ENCODE results near the gene NCSTN. TPM values are rescaled to one million over a fixed set of nuclear protein-coding genes. Genes with fewer than 3 reads are reported as not detected.

The NCSTN gene
- total and polyA plus RNA-seq, 10 of the 15 experiments (the other 5 are each of a cell fraction or from before 2014, with no cell fraction given): 33.3 to 88.2 (median 60.4) TPM

- no peak for TF ChIP-seq BRCA1 (IDR thresholded peaks at IDR 0.05; ENCODE audit: low read depth, low read length)
- TF ChIP-seq SMC3 (IDR thresholded peaks at IDR 0.05; ENCODE audit: borderline replicate concordance, low read length): no peak
- TF ChIP-seq ATF7 (IDR thresholded peaks at IDR 0.05; ENCODE audit: low read depth): peak; percentile 70; the same call in 1 of the 2 replicates
- no peak for TF ChIP-seq E2F4 (IDR thresholded peaks at IDR 0.05; ENCODE audit: low read depth, low read length)
- TF ChIP-seq BACH1 (IDR thresholded peaks at IDR 0.05; ENCODE audit: borderline replicate concordance): no peak; the same call in none of the 2 replicates
- peak; percentile 91 for TF ChIP-seq IKZF1 (conservative IDR thresholded peaks at IDR 0.05)
- TF ChIP-seq SMARCA5 (IDR thresholded peaks at IDR 0.05): no peak
- no peak for TF ChIP-seq ZNF274 (IDR thresholded peaks at IDR 0.05; ENCODE audit: insufficient read depth, insufficient read length)
- TF ChIP-seq MXI1 (IDR thresholded peaks at IDR 0.05; ENCODE audit: low read depth, low read length): peak; percentile 47; the same call in 1 of the 2 replicates
- TF ChIP-seq CREB1 (IDR thresholded peaks at IDR 0.05; ENCODE audit: low read depth): peak; percentile 81
- TF ChIP-seq YY1 (IDR thresholded peaks at IDR 0.05; ENCODE audit: low read depth, low read length): peak; percentile 97
- 0 out of 2 replicates have a peak, but pooled peaks have one; percentile 17 for TF ChIP-seq RCOR1 (conservative IDR thresholded peaks at IDR 0.05; ENCODE audit: low read depth, low read length)
- no peak for TF ChIP-seq ZBTB33 (IDR thresholded peaks at IDR 0.05)
- no peak for TF ChIP-seq KAT2A (conservative IDR thresholded peaks at IDR 0.05; ENCODE audit: control insufficient read depth, low read depth, low read length)
- peak; percentile 74 for TF ChIP-seq NR2C1 (IDR thresholded peaks at IDR 0.05)
- no peak for TF ChIP-seq RAD51 (IDR thresholded peaks at IDR 0.05)
- TF ChIP-seq SRF (IDR thresholded peaks at IDR 0.05; ENCODE audit: low read depth in 2 of 2, low read length in 2 of 2): 0 out of 4 replicates have a peak, but pooled peaks of 1 of the 2 experiments have one; percentile 36
- TF ChIP-seq MLLT1 (IDR thresholded peaks at IDR 0.05): peak; percentile 89
- TF ChIP-seq ELK1 (IDR thresholded peaks at IDR 0.05; ENCODE audit: low read depth, low read length): peak; percentile 97
- TF ChIP-seq MEF2B (IDR thresholded peaks at IDR 0.05; ENCODE audit: partially characterized antibody, poor library complexity, severe bottlenecking): no peak
- TF ChIP-seq ZNF384 (IDR thresholded peaks at IDR 0.05; ENCODE audit: borderline replicate concordance, low read depth, low read length): no peak
- no peak for TF ChIP-seq SREBF2 (IDR thresholded peaks at IDR 0.05; ENCODE audit: low read length)
- TF ChIP-seq FOS (IDR thresholded peaks at IDR 0.05; ENCODE audit: borderline replicate concordance, extremely low read depth, insufficient read length): no peak
- TF ChIP-seq DPF2 (IDR thresholded peaks at IDR 0.05): 0 out of 2 replicates have a peak, but pooled peaks have one; percentile 61
- TF ChIP-seq ZZZ3 (IDR thresholded peaks at IDR 0.05; ENCODE audit: control insufficient read depth, insufficient read length, low read depth): no peak
- TF ChIP-seq MYC (IDR thresholded peaks at IDR 0.05; ENCODE audit: insufficient read depth, insufficient read length, insufficient replicate concordance, low read length, severe bottlenecking): no peak
Measured at GRCh38 chr1:160342953-160343869, at the start of gene NCSTN, which contains the start of gene COPA (continued).

All from GM12878 (cell line).